NCI-H345 treated with DMSO at 0.1 percent for 48 hours (cell line): ENCODE measurements around the gene HS6ST1.
A peak's percentile ranks its signal among the peaks of the same experiment; 100 is the strongest.

Experiments used
- DNase-seq: peaks from one replicate; lab custom pipeline; 2025; ENCODE audit not compliant: unreplicated experiment; lab: John Stamatoyannopoulos, UW

Gene HS6ST1

GRCh38 chr2:128350736-128351135, 32.1 kb upstream of the HS6ST1 start:
- no peak for DNase-seq

GRCh38 chr2:128348701-128349100, 30.0 kb upstream of the HS6ST1 start:
- no peak for DNase-seq

GRCh38 chr2:128347701-128348539, 29.3 kb upstream of the HS6ST1 start:
- peak; percentile 11 for DNase-seq

GRCh38 chr2:128347171-128347558, 28.5 kb upstream of the HS6ST1 start:
- no peak for DNase-seq

- no peak for DNase-seq
Observed at GRCh38 chr2:128346291-128347170, 27.9 kb upstream of the HS6ST1 start.

- DNase-seq: no peak
Observed at GRCh38 chr2:128345436-128346165, 26.9 kb upstream of the HS6ST1 start.

GRCh38 chr2:128344101-128344500, 25.4 kb upstream of the HS6ST1 start:
- DNase-seq: no peak

GRCh38 chr2:128343459-128343858, 24.8 kb upstream of the HS6ST1 start:
- DNase-seq: no peak

- no peak for DNase-seq
Observed at GRCh38 chr2:128342550-128342949, 23.9 kb upstream of the HS6ST1 start.

GRCh38 chr2:128341621-128342020, 23.0 kb upstream of the HS6ST1 start:
- no peak for DNase-seq

- no peak for DNase-seq
Observed at GRCh38 chr2:128332091-128332634, 13.5 kb upstream of the HS6ST1 start.

- DNase-seq: no peak
Observed at GRCh38 chr2:128330583-128330982, 11.9 kb upstream of the HS6ST1 start.

- no peak for DNase-seq
Observed at GRCh38 chr2:128329607-128330006, 10.9 kb upstream of the HS6ST1 start.

- no peak for DNase-seq
Observed at GRCh38 chr2:128327180-128327964, 8.7 kb upstream of the HS6ST1 start.

GRCh38 chr2:128326346-128326745, 7.7 kb upstream of the HS6ST1 start:
- no peak for DNase-seq

GRCh38 chr2:128325611-128326181, 7.0 kb upstream of the HS6ST1 start:
- no peak for DNase-seq

GRCh38 chr2:128324897-128325410, 6.3 kb upstream of the HS6ST1 start:
- DNase-seq: no peak

GRCh38 chr2:128324008-128324896, 5.6 kb upstream of the HS6ST1 start:
- no peak for DNase-seq

- DNase-seq: no peak
Observed at GRCh38 chr2:128323555-128323931, 4.9 kb upstream of the HS6ST1 start.
